Activated naive CD4-positive, alpha-beta T cell treated with Interleukin-2 at 50 U/mL for 16 hours (primary cell): ENCODE measurements around the gene USP17L29.
A peak's percentile ranks its signal among the peaks of the same experiment; 100 is the strongest.
"Not testable (repeated sequence)": the region's sequence is repeated elsewhere in the genome, so short reads cannot be mapped to it uniquely, and the experiment has no call there.

ENCODE experiments used
- DNase-seq: peaks from one replicate; pipeline ENCODE4 v3.0.0-alpha.2; 2020

Gene USP17L29, protein sequence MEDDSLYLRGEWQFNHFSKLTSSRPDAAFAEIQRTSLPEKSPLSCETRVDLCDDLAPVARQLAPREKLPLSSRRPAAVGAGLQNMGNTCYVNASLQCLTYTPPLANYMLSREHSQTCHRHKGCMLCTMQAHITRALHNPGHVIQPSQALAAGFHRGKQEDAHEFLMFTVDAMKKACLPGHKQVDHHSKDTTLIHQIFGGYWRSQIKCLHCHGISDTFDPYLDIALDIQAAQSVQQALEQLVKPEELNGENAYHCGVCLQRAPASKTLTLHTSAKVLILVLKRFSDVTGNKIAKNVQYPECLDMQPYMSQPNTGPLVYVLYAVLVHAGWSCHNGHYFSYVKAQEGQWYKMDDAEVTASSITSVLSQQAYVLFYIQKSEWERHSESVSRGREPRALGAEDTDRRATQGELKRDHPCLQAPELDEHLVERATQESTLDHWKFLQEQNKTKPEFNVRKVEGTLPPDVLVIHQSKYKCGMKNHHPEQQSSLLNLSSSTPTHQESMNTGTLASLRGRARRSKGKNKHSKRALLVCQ

DNA sequence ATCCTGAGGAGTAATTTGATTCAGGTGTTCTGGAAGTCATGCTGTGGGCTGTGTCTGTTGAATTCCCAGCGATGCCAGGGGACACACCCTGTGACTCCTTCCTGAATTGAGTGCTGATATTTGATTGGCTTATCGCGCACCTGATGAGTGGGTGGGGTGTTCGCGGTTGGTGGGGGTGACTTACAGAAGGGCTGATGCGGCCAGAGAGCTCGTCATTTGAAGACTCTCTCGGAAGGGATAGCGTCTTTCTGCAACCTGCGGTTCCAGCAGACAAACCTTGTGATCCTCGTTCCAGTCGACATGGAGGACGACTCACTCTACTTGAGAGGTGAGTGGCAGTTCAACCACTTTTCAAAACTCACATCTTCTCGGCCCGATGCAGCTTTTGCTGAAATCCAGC lies at the start of gene USP17L29:
USP17L29 (plus strand) TSS at position 301 of the 400 bp plus-strand sequence; CDS start at position 301, 0 bp downstream.
- not testable (repeated sequence) for DNase-seq

DNA sequence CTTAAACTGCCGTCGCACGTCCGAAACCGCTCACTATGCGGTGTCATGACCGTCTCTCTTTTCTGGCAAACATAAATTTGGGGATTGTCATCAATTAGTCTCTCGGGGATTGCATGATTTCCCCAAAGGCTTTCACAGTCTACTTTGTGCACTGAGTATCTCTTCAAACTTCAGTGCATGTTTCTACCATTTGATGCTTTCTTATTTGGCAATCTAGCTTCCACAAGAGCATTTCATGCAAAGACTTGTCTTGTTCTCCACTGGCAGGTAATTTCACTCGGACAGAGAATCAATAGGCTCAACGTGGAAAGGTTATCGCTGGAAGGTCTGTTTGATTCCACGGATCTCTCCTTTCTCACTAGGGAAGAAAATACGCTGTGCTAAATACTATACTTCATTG lies 29.2 kb upstream of the USP17L29 start:
- not testable (repeated sequence) for DNase-seq

DNA sequence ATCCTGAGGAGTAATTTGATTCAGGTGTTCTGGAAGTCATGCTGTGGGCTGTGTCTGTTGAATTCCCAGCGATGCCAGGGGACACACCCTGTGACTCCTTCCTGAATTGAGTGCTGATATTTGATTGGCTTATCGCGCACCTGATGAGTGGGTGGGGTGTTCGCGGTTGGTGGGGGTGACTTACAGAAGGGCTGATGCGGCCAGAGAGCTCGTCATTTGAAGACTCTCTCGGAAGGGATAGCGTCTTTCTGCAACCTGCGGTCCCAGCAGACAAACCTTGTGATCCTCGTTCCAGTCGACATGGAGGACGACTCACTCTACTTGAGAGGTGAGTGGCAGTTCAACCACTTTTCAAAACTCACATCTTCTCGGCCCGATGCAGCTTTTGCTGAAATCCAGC lies 28.6 kb upstream of the USP17L29 start, which contains the start of gene USP17L24:
USP17L24 (plus strand) TSS at position 301 of the 400 bp plus-strand sequence; CDS start at position 301, 0 bp downstream.
- DNase-seq, result not testable (repeated sequence)

DNA sequence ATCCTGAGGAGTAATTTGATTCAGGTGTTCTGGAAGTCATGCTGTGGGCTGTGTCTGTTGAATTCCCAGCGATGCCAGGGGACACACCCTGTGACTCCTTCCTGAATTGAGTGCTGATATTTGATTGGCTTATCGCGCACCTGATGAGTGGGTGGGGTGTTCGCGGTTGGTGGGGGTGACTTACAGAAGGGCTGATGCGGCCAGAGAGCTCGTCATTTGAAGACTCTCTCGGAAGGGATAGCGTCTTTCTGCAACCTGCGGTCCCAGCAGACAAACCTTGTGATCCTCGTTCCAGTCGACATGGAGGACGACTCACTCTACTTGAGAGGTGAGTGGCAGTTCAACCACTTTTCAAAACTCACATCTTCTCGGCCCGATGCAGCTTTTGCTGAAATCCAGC lies 23.8 kb upstream of the USP17L29 start, which contains the start of gene USP17L25:
USP17L25 (plus strand) TSS at position 301 of the 400 bp plus-strand sequence; CDS start at position 301, 0 bp downstream.
- DNase-seq, result not testable (repeated sequence)

DNA sequence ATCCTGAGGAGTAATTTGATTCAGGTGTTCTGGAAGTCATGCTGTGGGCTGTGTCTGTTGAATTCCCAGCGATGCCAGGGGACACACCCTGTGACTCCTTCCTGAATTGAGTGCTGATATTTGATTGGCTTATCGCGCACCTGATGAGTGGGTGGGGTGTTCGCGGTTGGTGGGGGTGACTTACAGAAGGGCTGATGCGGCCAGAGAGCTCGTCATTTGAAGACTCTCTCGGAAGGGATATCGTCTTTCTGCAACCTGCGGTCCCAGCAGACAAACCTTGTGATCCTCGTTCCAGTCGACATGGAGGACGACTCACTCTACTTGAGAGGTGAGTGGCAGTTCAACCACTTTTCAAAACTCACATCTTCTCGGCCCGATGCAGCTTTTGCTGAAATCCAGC lies 19.1 kb upstream of the USP17L29 start, which contains the start of gene USP17L26:
USP17L26 (plus strand) TSS at position 301 of the 400 bp plus-strand sequence; CDS start at position 301, 0 bp downstream.
- DNase-seq, result not testable (repeated sequence)

DNA sequence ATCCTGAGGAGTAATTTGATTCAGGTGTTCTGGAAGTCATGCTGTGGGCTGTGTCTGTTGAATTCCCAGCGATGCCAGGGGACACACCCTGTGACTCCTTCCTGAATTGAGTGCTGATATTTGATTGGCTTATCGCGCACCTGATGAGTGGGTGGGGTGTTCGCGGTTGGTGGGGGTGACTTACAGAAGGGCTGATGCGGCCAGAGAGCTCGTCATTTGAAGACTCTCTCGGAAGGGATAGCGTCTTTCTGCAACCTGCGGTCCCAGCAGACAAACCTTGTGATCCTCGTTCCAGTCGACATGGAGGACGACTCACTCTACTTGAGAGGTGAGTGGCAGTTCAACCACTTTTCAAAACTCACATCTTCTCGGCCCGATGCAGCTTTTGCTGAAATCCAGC lies 14.3 kb upstream of the USP17L29 start, which contains the start of gene USP17L5:
USP17L5 (plus strand) TSS at position 301 of the 400 bp plus-strand sequence; CDS start at position 301, 0 bp downstream.
- DNase-seq, result not testable (repeated sequence)

DNA sequence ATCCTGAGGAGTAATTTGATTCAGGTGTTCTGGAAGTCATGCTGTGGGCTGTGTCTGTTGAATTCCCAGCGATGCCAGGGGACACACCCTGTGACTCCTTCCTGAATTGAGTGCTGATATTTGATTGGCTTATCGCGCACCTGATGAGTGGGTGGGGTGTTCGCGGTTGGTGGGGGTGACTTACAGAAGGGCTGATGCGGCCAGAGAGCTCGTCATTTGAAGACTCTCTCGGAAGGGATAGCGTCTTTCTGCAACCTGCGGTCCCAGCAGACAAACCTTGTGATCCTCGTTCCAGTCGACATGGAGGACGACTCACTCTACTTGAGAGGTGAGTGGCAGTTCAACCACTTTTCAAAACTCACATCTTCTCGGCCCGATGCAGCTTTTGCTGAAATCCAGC lies 9.6 kb upstream of the USP17L29 start, which contains the start of gene USP17L27:
USP17L27 (plus strand) TSS at position 301 of the 400 bp plus-strand sequence; CDS start at position 301, 0 bp downstream.
- DNase-seq, result not testable (repeated sequence)

DNA sequence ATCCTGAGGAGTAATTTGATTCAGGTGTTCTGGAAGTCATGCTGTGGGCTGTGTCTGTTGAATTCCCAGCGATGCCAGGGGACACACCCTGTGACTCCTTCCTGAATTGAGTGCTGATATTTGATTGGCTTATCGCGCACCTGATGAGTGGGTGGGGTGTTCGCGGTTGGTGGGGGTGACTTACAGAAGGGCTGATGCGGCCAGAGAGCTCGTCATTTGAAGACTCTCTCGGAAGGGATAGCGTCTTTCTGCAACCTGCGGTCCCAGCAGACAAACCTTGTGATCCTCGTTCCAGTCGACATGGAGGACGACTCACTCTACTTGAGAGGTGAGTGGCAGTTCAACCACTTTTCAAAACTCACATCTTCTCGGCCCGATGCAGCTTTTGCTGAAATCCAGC lies 4.8 kb upstream of the USP17L29 start, which contains the start of gene USP17L28:
USP17L28 (plus strand) TSS at position 301 of the 400 bp plus-strand sequence; CDS start at position 301, 0 bp downstream.
- DNase-seq, result not testable (repeated sequence)

DNA sequence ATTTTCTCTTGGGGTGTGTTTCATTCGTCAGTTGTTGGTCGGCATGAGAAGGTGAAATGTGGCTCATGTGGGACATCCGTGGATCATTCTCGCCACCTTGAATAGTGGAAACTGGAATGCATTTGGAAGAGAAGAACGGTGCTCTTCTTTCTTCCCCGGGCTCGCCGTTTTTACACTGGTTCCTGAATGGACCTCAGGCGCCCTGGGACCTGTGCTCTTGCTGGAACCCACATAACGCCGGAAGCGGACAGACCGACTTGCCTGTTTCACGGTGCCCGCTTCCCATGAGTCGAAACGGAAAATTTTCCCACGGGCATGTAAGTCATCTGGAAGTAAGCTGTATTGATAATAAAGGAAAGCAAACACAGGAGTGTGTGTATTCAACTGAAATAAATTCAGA lies 2.6 kb upstream of the USP17L29 start:
- DNase-seq, result not testable (repeated sequence)

DNA sequence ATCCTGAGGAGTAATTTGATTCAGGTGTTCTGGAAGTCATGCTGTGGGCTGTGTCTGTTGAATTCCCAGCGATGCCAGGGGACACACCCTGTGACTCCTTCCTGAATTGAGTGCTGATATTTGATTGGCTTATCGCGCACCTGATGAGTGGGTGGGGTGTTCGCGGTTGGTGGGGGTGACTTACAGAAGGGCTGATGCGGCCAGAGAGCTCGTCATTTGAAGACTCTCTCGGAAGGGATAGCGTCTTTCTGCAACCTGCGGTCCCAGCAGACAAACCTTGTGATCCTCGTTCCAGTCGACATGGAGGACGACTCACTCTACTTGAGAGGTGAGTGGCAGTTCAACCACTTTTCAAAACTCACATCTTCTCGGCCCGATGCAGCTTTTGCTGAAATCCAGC lies 9.4 kb downstream of the USP17L29 start, which contains the start of gene USP17L30:
USP17L30 (plus strand) TSS at position 301 of the 400 bp plus-strand sequence; CDS start at position 301, 0 bp downstream.
- DNase-seq, result not testable (repeated sequence)

DNA sequence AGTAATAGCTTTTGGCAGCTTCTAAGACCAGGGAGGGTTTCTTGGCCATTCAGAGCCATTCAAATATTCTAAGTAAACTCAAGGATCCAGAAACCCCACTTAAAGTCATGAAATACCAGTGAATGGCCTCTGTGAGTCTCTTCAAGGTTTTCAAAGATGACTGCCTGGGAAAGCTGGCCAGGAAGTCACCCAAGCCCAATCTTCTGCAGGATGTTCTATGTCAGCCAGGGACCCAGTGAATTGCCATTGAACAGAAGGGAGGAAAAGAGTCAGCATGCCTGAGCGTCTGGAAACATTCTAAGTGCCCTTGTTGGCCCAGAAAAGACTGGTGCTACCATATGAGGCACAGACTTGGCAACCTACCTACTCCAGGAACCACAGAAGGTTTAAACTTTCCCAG lies 26.4 kb downstream of the USP17L29 start:
- not testable (repeated sequence) for DNase-seq

DNA sequence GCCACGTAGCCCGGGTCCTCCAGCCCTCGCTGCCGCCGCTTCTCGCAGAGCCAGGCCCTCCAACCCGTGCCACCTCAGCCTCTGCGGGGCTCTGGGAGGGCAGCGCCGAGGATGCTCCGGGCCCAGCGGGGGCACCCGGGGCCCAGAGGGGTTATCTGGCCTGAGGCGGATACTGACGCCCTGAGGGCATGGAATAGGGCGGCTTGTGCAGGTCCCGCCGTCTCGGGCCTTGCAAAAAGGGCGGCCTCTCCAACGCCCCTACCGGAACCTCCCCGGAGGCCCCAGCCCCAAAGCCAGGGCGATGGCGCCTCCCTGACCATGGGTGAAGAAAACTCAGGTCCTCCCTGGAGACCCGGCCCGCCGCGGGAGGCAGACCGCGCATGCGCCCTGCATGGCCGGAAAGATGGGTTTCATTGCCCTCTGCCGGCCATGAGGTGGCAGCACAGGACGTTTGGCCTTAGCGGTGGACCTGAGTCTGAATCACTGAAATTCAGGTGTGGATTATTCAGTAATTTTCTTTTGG lies 27.6 kb downstream of the USP17L29 start:
- DNase-seq, result peak; percentile 69

DNA sequence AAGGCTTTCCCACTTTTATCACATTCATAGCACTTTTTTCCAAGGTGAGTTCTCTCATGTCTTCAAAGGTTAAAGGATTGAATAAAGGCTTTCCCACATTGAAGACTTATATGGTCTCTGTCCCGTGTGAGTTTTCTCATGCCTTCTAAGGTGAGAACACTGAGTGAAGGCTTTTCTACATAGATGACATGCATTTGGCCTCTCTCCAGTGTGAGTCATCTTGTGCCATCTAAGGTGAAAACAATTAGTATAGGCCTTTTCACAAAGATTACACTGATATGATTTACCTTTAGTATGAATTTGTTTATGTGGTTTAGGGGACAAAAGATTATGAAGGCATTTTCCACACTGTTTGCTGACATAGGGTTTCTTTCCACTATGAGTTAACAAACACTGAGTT lies 30.7 kb downstream of the USP17L29 start:
- DNase-seq, result no peak

DNA sequence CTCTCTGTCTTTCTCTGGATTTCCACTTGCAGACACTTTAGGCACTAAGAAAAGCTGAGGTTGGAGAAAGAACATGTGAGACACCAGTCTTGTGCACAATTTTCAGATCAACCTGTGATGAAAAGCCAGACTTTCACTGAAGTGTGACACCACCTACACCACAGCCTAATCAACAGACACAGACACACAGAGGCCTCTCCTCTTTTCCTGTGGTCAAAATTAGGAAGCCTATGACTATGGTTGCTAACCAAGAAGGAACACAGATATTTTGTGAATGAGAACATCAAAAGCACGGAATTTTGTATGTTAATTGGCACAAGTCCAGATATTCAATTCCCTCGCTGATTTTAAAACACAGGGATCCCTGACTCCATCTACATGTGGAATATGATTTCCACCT lies 35.6 kb downstream of the USP17L29 start:
- DNase-seq, result not testable (repeated sequence)
